ENCODE data around the gene IL22. TPM values are rescaled to one million over a fixed set of nuclear protein-coding genes. Genes with fewer than 3 reads are reported as not detected.

The IL22 gene
- total and polyA plus RNA-seq, 4 donors = not detected

DNA sequence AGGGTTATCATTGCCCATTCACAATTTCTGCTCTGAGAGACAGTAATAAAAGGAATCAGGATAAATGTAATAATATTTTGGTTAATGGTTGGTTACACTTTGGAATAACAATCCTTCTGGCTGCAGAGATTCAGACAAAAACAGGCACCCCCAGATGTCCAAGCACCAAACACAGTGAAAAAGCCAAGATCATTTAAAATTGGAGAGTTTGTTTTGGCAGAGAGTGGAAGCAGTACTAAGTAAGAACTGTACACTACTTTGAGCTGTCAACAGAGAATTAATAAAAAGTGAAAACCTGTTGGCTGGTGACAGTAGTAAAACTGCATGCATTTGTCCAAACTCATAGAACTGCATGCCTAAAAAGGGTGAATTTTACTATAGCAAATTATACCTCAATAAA is 15.6 kb upstream of the IL22 start:
- Histone ChIP-seq H3K9me3 (ENCODE audit: control insufficient read depth in 4 of 4, low read length in 3 of 4) (no peaks in the 10 kb centered on the region), H3K9ac (ENCODE audit: low read depth in 1 of 2, low read length in 2 of 2) (no peak overlapping the region), H3K27ac (ENCODE audit: low read depth in 1 of 2, low read length in 2 of 2) (no peak overlapping the region), H3K27me3 (ENCODE audit: control insufficient read depth in 4 of 4, insufficient read depth in 4 of 4, low read length in 3 of 4) (no peaks in the 10 kb centered on the region), H3K4me1 (ENCODE audit: control insufficient read depth in 4 of 4, insufficient read depth in 4 of 4, low read length in 3 of 4) (no peaks in the 10 kb centered on the region), H3K4me3 (ENCODE audit: low read depth in 1 of 3, low read length in 3 of 3) (no peak overlapping the region), H3K36me3 (ENCODE audit: control insufficient read depth in 4 of 4, insufficient read depth in 3 of 4, low read depth in 1 of 4, low read length in 3 of 4) (no peaks in the 10 kb centered on the region)
- TF ChIP-seq SP1 (IDR thresholded peaks at IDR 0.05) = no peak
- TF ChIP-seq GABPA (IDR thresholded peaks at IDR 0.05 in 1 of 2, conservative IDR thresholded peaks at IDR 0.05 in 1 of 2) = no peak
- TF ChIP-seq, protein P1, sequence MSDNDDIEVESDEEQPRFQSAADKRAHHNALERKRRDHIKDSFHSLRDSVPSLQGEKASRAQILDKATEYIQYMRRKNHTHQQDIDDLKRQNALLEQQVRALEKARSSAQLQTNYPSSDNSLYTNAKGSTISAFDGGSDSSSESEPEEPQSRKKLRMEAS (IDR thresholded peaks at IDR 0.05) = no peak
- TF ChIP-seq FOXA1 (IDR thresholded peaks at IDR 0.05) = no peak
- TF ChIP-seq, protein P2, sequence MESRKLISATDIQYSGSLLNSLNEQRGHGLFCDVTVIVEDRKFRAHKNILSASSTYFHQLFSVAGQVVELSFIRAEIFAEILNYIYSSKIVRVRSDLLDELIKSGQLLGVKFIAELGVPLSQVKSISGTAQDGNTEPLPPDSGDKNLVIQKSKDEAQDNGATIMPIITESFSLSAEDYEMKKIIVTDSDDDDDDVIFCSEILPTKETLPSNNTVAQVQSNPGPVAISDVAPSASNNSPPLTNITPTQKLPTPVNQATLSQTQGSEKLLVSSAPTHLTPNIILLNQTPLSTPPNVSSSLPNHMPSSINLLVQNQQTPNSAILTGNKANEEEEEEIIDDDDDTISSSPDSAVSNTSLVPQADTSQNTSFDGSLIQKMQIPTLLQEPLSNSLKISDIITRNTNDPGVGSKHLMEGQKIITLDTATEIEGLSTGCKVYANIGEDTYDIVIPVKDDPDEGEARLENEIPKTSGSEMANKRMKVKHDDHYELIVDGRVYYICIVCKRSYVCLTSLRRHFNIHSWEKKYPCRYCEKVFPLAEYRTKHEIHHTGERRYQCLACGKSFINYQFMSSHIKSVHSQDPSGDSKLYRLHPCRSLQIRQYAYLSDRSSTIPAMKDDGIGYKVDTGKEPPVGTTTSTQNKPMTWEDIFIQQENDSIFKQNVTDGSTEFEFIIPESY (IDR thresholded peaks at IDR 0.05) = no peak
- TF ChIP-seq RXRA (IDR thresholded peaks at IDR 0.05) = no peak
- no peak for TF ChIP-seq FOXA2 (IDR thresholded peaks at IDR 0.05)
- TF ChIP-seq NR2F2 (IDR thresholded peaks at IDR 0.05) = no peak
- TF ChIP-seq HNF4A (conservative IDR thresholded peaks at IDR 0.05) = no peak
- TF ChIP-seq, protein P3, sequence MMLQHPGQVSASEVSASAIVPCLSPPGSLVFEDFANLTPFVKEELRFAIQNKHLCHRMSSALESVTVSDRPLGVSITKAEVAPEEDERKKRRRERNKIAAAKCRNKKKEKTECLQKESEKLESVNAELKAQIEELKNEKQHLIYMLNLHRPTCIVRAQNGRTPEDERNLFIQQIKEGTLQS (IDR thresholded peaks at IDR 0.05) = no peak
- TF ChIP-seq HNF4G (IDR thresholded peaks at IDR 0.05) = no peak
- no peak for TF ChIP-seq RAD21 (IDR thresholded peaks at IDR 0.05)
- TF ChIP-seq TAF1 (conservative IDR thresholded peaks at IDR 0.05) = no peak
- no peak for TF ChIP-seq EGR1 (IDR thresholded peaks at IDR 0.05; ENCODE audit: low read depth in 2 of 2)
- no peak for TF ChIP-seq YY1 (IDR thresholded peaks at IDR 0.05)
- no peak for TF ChIP-seq JUND (IDR thresholded peaks at IDR 0.05)
- TF ChIP-seq, protein P4, sequence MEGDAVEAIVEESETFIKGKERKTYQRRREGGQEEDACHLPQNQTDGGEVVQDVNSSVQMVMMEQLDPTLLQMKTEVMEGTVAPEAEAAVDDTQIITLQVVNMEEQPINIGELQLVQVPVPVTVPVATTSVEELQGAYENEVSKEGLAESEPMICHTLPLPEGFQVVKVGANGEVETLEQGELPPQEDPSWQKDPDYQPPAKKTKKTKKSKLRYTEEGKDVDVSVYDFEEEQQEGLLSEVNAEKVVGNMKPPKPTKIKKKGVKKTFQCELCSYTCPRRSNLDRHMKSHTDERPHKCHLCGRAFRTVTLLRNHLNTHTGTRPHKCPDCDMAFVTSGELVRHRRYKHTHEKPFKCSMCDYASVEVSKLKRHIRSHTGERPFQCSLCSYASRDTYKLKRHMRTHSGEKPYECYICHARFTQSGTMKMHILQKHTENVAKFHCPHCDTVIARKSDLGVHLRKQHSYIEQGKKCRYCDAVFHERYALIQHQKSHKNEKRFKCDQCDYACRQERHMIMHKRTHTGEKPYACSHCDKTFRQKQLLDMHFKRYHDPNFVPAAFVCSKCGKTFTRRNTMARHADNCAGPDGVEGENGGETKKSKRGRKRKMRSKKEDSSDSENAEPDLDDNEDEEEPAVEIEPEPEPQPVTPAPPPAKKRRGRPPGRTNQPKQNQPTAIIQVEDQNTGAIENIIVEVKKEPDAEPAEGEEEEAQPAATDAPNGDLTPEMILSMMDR (IDR thresholded peaks at IDR 0.05; ENCODE audit: low read depth, low read length, missing input control) = no peak
- TF ChIP-seq, protein P5, sequence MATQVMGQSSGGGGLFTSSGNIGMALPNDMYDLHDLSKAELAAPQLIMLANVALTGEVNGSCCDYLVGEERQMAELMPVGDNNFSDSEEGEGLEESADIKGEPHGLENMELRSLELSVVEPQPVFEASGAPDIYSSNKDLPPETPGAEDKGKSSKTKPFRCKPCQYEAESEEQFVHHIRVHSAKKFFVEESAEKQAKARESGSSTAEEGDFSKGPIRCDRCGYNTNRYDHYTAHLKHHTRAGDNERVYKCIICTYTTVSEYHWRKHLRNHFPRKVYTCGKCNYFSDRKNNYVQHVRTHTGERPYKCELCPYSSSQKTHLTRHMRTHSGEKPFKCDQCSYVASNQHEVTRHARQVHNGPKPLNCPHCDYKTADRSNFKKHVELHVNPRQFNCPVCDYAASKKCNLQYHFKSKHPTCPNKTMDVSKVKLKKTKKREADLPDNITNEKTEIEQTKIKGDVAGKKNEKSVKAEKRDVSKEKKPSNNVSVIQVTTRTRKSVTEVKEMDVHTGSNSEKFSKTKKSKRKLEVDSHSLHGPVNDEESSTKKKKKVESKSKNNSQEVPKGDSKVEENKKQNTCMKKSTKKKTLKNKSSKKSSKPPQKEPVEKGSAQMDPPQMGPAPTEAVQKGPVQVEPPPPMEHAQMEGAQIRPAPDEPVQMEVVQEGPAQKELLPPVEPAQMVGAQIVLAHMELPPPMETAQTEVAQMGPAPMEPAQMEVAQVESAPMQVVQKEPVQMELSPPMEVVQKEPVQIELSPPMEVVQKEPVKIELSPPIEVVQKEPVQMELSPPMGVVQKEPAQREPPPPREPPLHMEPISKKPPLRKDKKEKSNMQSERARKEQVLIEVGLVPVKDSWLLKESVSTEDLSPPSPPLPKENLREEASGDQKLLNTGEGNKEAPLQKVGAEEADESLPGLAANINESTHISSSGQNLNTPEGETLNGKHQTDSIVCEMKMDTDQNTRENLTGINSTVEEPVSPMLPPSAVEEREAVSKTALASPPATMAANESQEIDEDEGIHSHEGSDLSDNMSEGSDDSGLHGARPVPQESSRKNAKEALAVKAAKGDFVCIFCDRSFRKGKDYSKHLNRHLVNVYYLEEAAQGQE (IDR thresholded peaks at IDR 0.05) = no peak
- no peak for DNase-seq (ENCODE audit: low spot score)
